GM18951 (cell line): Measurements from ENCODE around the gene FEM1A.
"Not testable (repeated sequence)": the region's sequence is repeated elsewhere in the genome, so short reads cannot be mapped to it uniquely, and the experiment has no call there.

ENCODE experiments used
- POLR2A ChIP-seq: IDR thresholded peaks from 4 replicates; pipeline ENCODE4 v1.6.1; 2011; ENCODE audit warnings: mild to moderate bottlenecking; ENCODE audit not compliant: insufficient read length, insufficient read depth; ENCODE audit errors: extremely low read depth
- in situ Hi-C: fragments of 300-500 bp; cut with MboI; formaldehyde crosslinking; loops from one replicate; pipeline ENCODE4 v1.12.0; 2022; ENCODE audit warnings: low sequenced_read_pairs, mixed read lengths, inconsistent platforms; ENCODE audit not compliant: unreplicated experiment

Gene FEM1A

GRCh38 chr19:4843647-4843965 is 52.1 kb downstream of the FEM1A start:
- no peak for TF ChIP-seq POLR2A
- in situ Hi-C loops, result no loop called here

- in situ Hi-C loops, result no loop called here
- TF ChIP-seq POLR2A, result no peak
These were observed 53.0 kb downstream of the FEM1A start for GRCh38 chr19:4844348-4845179.

- in situ Hi-C loops, result not testable (repeated sequence)
These were observed 54.4 kb downstream of the FEM1A start for GRCh38 chr19:4845975-4846374.

- TF ChIP-seq POLR2A, result no peak
- in situ Hi-C loops, result no loop called here
These were observed 55.8 kb downstream of the FEM1A start for GRCh38 chr19:4847190-4847973.

GRCh38 chr19:4849019-4849418 is 57.5 kb downstream of the FEM1A start:
- in situ Hi-C loops, result no loop called here

More at GRCh38 chr19:4849019-4849418, 57.5 kb downstream of the FEM1A start:
- TF ChIP-seq POLR2A, result no peak
